ENCODE data around the gene ZNF71.

DNA sequence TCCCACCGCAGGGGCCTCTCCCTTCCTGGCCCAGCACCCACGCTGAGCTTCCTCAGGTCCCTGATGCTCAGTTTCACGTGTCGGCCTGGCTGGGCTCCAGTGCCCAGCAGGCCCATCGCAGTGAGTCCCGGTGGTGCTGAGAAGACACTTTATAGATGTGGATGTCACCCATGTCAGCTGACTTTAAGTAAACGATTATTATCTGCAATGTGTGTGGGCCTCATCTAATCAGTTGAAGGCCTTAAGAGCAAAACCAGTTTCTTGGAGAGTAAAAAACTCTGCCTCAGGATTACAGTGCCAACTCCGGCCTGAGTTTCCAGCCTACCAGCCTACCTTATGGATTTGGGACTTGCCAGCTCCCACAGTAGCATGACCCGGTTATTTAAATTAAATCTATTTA is 30.6 kb downstream of the ZNF71 start:
- TF ChIP-seq EGR1 (IDR thresholded peaks at IDR 0.05) = no peak
- TF ChIP-seq, protein P1, sequence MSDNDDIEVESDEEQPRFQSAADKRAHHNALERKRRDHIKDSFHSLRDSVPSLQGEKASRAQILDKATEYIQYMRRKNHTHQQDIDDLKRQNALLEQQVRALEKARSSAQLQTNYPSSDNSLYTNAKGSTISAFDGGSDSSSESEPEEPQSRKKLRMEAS (IDR thresholded peaks at IDR 0.05) = no peak
- TF ChIP-seq TCF12 (IDR thresholded peaks at IDR 0.05; ENCODE audit: low read depth) = no peak
- TF ChIP-seq YY1 (IDR thresholded peaks at IDR 0.05; ENCODE audit: low read depth) = no peak
- TF ChIP-seq ZBTB7A (IDR thresholded peaks at IDR 0.05; ENCODE audit: low read depth) = no peak
- TF ChIP-seq RAD21 (IDR thresholded peaks at IDR 0.05; ENCODE audit: low read depth) = no peak
- TF ChIP-seq, protein P2, sequence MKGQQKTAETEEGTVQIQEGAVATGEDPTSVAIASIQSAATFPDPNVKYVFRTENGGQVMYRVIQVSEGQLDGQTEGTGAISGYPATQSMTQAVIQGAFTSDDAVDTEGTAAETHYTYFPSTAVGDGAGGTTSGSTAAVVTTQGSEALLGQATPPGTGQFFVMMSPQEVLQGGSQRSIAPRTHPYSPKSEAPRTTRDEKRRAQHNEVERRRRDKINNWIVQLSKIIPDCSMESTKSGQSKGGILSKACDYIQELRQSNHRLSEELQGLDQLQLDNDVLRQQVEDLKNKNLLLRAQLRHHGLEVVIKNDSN (IDR thresholded peaks at IDR 0.05) = no peak
- no peak for TF ChIP-seq CEBPB (IDR thresholded peaks at IDR 0.05)
- TF ChIP-seq CREB1 (IDR thresholded peaks at IDR 0.05; ENCODE audit: low read depth) = no peak
- TF ChIP-seq TAF1 (IDR thresholded peaks at IDR 0.05; ENCODE audit: low read depth) = no peak
- no peak for TF ChIP-seq EP300 (IDR thresholded peaks at IDR 0.05; ENCODE audit: borderline replicate concordance)
- no peak for TF ChIP-seq FOXM1 (IDR thresholded peaks at IDR 0.05; ENCODE audit: borderline replicate concordance, low read depth)

All from Ishikawa (cell line).